ENCODE measurements around the gene CFAP73. TPM values are rescaled to one million over a fixed set of nuclear protein-coding genes. Genes with fewer than 3 reads are reported as not detected.
A peak's percentile ranks its signal among the peaks of the same experiment; 100 is the strongest.

CFAP73 gene
- total and polyA plus RNA-seq, 10 of the 15 experiments (the other 5 are each of a cell fraction or from before 2014, with no cell fraction given): 0.18 TPM; not detected in 9

GRCh38 chr12:113184098-113184899, 34.8 kb downstream of the CFAP73 start (continued):
- TF ChIP-seq ATF7 (IDR thresholded peaks at IDR 0.05; ENCODE audit: low read depth) (peak; percentile 39; the same call in 1 of the 2 replicates), YY1 (IDR thresholded peaks at IDR 0.05; ENCODE audit: low read depth, low read length) (0 out of 2 replicates have a peak, but pooled peaks have one; percentile 13), ASH2L (IDR thresholded peaks at IDR 0.05; ENCODE audit: borderline replicate concordance, low read depth) (no peak), STAT3 (IDR thresholded peaks at IDR 0.05; ENCODE audit: low read depth, low read length) (no peak), RB1 (IDR thresholded peaks at IDR 0.05; ENCODE audit: borderline replicate concordance) (no peak), NFYA (IDR thresholded peaks at IDR 0.05; ENCODE audit: borderline replicate concordance, low read depth, low read length) (no peak), EED (IDR thresholded peaks at IDR 0.05; ENCODE audit: low read depth) (no peak), EZH2 (IDR thresholded peaks at IDR 0.05; ENCODE audit: borderline replicate concordance, control insufficient read depth, low read depth, low read length) (no peak), EGR1 (IDR thresholded peaks at IDR 0.05; ENCODE audit: borderline replicate concordance in 1 of 2, low read depth in 2 of 2, low read length in 2 of 2) (peak in 1 of 2 experiments; percentile 68; a peak in 2 of 3 replicates), KLF5 (IDR thresholded peaks at IDR 0.05; ENCODE audit: partially characterized antibody) (no peak), USF2 (IDR thresholded peaks at IDR 0.05; ENCODE audit: borderline replicate concordance, low read depth, low read length) (no peak)
- TF ChIP-seq, protein P1, sequence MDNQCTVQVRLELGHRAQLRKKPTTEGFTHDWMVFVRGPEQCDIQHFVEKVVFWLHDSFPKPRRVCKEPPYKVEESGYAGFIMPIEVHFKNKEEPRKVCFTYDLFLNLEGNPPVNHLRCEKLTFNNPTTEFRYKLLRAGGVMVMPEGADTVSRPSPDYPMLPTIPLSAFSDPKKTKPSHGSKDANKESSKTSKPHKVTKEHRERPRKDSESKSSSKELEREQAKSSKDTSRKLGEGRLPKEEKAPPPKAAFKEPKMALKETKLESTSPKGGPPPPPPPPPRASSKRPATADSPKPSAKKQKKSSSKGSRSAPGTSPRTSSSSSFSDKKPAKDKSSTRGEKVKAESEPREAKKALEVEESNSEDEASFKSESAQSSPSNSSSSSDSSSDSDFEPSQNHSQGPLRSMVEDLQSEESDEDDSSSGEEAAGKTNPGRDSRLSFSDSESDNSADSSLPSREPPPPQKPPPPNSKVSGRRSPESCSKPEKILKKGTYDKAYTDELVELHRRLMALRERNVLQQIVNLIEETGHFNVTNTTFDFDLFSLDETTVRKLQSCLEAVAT (IDR thresholded peaks at IDR 0.05): 0 out of 2 replicates have a peak, but pooled peaks have one; percentile 37
- TF ChIP-seq, protein P2, sequence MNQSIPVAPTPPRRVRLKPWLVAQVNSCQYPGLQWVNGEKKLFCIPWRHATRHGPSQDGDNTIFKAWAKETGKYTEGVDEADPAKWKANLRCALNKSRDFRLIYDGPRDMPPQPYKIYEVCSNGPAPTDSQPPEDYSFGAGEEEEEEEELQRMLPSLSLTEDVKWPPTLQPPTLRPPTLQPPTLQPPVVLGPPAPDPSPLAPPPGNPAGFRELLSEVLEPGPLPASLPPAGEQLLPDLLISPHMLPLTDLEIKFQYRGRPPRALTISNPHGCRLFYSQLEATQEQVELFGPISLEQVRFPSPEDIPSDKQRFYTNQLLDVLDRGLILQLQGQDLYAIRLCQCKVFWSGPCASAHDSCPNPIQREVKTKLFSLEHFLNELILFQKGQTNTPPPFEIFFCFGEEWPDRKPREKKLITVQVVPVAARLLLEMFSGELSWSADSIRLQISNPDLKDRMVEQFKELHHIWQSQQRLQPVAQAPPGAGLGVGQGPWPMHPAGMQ (IDR thresholded peaks at IDR 0.05; ENCODE audit: borderline replicate concordance): no peak
- TF ChIP-seq, protein P3, sequence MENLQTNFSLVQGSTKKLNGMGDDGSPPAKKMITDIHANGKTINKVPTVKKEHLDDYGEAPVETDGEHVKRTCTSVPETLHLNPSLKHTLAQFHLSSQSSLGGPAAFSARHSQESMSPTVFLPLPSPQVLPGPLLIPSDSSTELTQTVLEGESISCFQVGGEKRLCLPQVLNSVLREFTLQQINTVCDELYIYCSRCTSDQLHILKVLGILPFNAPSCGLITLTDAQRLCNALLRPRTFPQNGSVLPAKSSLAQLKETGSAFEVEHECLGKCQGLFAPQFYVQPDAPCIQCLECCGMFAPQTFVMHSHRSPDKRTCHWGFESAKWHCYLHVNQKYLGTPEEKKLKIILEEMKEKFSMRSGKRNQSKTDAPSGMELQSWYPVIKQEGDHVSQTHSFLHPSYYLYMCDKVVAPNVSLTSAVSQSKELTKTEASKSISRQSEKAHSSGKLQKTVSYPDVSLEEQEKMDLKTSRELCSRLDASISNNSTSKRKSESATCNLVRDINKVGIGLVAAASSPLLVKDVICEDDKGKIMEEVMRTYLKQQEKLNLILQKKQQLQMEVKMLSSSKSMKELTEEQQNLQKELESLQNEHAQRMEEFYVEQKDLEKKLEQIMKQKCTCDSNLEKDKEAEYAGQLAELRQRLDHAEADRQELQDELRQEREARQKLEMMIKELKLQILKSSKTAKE (IDR thresholded peaks at IDR 0.05; ENCODE audit: low read depth, poor library complexity, severe bottlenecking): peak; percentile 59
